ENCODE data around the gene LRIF1.

DNA sequence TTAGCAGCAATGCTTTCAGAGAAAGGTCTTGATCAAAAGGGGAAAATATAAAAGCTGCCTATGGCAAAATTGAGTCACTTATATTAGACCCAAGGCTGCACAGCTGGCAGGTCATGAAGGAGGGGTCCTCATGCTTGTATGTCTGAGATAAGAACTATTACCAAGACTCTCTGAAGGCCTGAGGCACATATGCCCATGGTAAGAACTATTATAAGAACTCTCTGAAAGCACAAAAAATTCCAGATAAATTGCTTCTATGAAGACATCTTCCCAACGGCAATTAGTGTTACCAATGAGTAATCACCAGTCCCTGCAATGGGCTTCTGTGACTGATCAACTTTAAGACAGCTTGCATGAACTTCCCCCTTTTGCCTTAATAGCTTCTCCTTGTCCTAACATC, 42.8 kb upstream of the LRIF1 start:
- TF ChIP-seq POLR2A (IDR thresholded peaks at IDR 0.05) (no peak), POLR2AphosphoS5 (IDR thresholded peaks at IDR 0.05) (no peak)
- TF ChIP-seq, protein P1, sequence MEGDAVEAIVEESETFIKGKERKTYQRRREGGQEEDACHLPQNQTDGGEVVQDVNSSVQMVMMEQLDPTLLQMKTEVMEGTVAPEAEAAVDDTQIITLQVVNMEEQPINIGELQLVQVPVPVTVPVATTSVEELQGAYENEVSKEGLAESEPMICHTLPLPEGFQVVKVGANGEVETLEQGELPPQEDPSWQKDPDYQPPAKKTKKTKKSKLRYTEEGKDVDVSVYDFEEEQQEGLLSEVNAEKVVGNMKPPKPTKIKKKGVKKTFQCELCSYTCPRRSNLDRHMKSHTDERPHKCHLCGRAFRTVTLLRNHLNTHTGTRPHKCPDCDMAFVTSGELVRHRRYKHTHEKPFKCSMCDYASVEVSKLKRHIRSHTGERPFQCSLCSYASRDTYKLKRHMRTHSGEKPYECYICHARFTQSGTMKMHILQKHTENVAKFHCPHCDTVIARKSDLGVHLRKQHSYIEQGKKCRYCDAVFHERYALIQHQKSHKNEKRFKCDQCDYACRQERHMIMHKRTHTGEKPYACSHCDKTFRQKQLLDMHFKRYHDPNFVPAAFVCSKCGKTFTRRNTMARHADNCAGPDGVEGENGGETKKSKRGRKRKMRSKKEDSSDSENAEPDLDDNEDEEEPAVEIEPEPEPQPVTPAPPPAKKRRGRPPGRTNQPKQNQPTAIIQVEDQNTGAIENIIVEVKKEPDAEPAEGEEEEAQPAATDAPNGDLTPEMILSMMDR (IDR thresholded peaks at IDR 0.05 in 8 of 11, conservative IDR thresholded peaks at IDR 0.05 in 3 of 11), result no peak

All from spleen (tissue), 7 donors.